ENCODE measurements around the gene LRP5.

GRCh38 chr11:68275721-68276507 lies 36.5 kb upstream of the LRP5 start:
- no peak for TF ChIP-seq POLR2AphosphoS5 (IDR thresholded peaks at IDR 0.05)
- no peak for TF ChIP-seq CTCF (IDR thresholded peaks at IDR 0.05)
- no peak for TF ChIP-seq POLR2A (IDR thresholded peaks at IDR 0.05)
